Activated naive CD4-positive, alpha-beta T cell (primary cell): ENCODE results near the gene GPR157.

Source experiments
- DNase-seq, 4 experiments: peaks; one replicate each; lab custom pipeline; 2025; lab: John Stamatoyannopoulos, UW

The GPR157 gene

GRCh38 chr1:9087411-9088125 lies 41.3 kb downstream of the GPR157 start:
- DNase-seq, result no peak

DNA sequence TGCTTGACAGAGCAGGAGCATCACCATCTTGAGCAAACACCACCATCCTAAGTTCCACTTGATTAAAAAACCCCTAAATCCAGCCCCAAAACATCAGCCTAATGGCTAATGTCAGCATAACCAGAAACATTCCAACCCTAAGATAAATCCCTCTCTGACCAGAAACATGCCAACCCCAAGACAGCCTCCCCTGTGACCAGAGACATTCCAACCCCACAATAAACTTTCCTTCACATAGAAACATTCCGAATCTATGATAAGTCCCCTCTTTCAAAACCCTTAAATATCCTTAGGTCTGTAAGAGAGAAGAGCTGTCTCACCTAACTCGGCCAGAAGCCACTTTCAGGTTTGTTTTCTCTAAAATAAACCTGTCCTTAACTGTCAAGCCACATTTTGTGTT lies 42.1 kb downstream of the GPR157 start:
- DNase-seq, result no peak

DNA sequence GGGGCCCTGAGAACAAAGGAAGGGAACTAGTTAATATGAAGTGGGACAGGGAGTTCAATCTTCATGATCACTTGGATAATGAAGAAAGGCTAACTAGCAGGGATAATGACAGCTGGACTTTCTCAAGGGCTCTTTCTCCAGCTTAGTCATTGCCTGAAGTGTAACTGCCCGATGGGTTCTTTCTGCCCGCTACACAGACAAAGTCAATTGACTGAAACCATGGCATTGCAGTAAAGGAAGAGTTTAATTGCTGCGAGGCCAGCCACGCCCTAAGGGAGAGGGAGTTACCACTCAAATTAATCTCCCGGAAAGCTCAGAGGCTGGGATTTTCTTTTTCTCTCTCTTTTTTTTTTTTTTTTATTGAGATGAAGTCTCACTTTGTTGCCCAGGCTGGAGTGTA lies 42.9 kb downstream of the GPR157 start:
- no peak for DNase-seq

- DNase-seq, result no peak
These were observed 43.5 kb downstream of the GPR157 start for GRCh38 chr1:9085306-9085940.

DNA sequence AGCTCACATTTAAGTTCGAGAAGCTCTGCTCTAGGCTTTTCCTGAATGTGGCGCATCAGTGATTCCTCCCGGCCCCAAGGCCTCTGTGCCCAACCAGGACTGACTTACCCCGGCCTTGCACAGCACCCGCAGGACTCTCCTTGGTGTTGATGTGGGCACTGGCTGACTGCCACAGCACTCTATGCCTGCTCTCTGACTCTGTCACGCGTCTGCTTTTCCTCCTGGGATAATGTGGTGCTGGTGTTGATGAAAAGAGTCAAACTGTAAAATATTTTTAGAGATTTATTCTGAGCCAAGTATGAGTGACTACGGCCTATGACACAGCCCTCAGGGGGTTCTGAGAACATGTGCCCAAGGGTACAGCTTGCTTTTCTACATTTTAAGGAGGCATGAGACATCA lies 44.0 kb downstream of the GPR157 start:
- no peak for DNase-seq

GRCh38 chr1:9081473-9081872 lies 47.4 kb downstream of the GPR157 start:
- no peak for DNase-seq

- DNase-seq, result no peak
These were observed 48.1 kb downstream of the GPR157 start for GRCh38 chr1:9080705-9081291.

- DNase-seq, result no peak
These were observed 48.8 kb downstream of the GPR157 start for GRCh38 chr1:9079988-9080704.

DNA sequence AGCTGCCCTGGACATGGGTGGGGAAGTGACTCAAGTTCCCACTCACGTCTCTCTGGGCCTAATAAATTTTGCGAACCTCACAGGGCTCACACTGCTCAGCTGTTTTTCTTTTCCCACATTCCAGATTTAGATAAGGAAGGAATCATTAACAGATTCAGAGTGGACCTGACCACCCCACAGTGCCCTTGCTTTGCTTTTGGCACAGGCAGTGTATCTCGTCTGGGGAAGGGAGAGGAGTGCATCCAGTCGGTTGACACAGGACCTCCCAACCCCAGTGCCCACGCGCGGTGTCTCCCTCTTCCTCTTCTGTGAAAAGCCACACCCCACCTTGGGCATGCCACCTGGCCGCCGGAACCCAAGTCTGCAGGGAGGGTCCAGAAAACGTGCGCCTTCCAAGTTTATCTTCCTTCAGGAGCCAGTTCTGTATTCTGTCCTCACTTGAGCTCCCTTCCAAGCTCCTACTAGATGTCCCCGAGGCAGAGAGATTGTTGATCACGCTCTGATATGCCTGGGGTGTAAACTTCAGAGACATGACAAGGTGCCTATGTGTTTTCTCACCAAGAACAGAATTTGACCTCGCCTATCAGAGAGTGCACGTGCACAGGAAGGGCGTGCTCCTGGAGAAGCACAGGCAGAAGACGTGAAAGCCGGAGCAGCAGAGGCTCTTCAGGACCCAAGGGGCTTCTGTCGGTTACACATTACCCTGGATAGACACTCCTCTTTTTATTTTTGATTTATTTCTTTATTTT lies 50.0 kb downstream of the GPR157 start:
- no peak for DNase-seq

GRCh38 chr1:9078015-9078751 lies 50.7 kb downstream of the GPR157 start:
- DNase-seq, result no peak

GRCh38 chr1:9075022-9075421 lies 53.9 kb downstream of the GPR157 start:
- DNase-seq, result no peak

DNA sequence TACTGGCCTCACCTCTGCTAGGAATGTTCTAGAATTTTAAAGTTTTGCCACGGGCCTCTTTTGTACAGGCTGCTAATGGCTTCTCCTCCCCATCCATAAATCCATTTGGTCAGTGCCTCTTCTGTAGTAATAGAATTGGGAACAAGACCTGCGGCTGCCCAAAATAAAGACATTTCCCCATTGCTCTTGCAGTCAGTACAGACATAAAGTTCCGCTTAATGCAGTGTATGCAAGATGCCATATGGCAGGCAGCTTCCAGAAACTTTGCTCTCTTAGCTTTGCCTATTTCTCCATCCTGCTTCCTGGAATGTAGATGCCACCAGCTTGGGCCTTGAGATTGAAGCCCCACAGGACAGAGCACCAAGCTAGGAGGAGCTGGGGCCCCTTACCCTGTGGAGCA lies 55.8 kb downstream of the GPR157 start:
- no peak for DNase-seq

- no peak for DNase-seq
These were observed 57.2 kb downstream of the GPR157 start for GRCh38 chr1:9071554-9072235.

DNA sequence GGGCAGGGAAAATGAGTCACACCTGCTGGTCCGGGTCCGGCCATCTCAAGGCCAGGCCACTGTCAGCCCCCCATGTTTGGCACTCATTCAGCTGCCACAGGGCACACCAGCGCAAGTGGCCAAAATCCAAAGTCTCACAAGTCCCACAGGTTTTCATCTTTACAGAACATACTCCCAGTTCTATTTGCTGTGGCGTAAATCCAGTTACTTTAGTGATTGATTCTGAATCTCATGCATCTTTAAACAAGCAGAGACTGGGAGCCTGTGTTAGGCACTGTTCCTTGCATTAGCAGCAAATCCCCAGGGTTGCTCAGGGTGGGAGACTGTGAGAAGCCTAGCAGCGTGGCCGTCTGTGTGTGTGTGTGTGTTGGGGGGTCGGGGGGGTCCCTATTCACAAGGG lies 58.4 kb downstream of the GPR157 start:
- no peak for DNase-seq

- DNase-seq, result no peak
These were observed 59.4 kb downstream of the GPR157 start, which contains the start of gene SLC2A5 for GRCh38 chr1:9069326-9070100. Gene SLC2A5, minus strand, starts transcription at chr1:9069635. Its CDS starts 99 bp downstream, at chr1:9069536.

DNA sequence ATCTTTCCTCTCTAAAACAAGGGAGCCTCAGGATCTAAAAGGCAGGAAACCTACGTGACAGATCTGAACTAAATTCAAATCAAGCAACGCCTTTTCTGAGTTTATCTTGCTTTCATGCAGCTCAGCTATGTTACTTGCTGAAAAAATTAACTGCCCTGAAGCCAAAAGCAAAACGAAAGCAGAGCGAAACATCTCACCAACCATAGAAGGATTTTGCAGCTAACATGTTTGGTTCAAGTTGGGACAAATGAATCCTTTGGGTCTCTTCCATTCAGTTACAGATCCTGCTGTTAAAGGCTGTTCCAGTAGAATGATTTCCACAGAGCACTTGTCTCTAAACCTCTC lies 59.9 kb downstream of the GPR157 start:
- no peak for DNase-seq

DNA sequence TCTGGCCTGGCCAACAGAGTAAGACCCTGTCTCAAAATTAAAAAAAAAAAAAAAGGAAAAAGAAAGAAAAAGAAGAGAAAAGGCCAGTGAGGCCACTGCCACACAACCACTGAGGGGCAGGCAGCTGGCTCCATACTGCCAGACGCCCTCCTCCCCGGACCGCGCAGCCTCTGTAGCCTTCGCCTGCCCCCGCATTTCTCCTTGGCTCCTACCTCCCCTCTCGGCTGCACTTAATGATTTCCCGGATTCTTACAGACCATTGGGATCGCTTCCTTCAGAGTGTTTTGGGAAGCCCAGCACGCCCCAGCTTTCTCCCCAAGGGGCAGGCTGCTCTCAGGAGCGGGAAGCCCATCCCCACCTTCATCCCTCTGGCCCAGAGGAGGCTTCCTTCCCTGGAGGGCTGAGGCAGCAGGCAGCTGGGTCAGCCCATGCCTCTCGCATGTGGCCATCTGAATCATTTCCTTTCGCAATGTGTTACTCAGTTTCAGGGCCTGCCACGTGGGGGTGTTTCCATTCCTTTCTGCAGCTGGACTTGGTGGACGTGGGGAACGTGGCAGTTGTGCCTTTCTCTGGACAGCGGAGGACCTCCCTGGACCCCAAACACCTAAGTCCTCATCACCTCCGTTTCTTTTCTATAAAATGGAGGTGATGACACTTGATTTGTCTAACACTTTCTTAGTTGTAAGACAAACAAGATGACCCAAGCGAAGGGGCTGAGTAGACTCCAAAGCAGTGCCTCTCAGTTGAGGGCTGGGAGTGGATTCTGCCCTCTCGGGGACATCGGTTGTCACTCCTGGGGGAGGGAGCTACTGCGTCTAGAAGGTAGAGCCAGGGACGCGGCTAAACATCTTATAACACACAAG lies 61.7 kb downstream of the GPR157 start:
- DNase-seq, result no peak

- no peak for DNase-seq
These were observed 63.6 kb downstream of the GPR157 start for GRCh38 chr1:9065213-9065751.

DNA sequence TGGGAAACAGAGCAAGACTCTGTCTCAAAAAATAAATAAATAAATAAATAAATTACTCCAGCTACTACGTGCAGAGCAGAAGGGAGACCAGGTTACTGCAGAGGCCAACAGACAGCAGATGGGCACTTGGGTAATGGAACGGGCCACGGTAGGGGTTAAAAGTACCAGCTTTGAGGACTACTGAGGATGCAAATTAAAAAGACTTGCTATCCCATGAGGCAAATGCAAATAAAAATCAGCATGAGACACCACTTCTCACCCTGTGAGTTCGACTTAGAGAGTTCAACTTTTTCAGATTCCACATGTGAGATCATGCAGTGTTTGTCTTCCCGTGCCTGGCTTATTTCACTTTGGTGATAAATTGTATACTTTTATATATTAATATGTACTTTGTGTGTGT lies 66.1 kb downstream of the GPR157 start:
- DNase-seq, result no peak
